HL-60 (cell line): ENCODE results near the gene ANKRD34A.

ENCODE experiments used
- GABPA ChIP-seq: IDR thresholded peaks from 2 replicates; pipeline ENCODE4 v1.6.1; 2012; ENCODE audit warnings: low read depth
- POLR2AphosphoS5 ChIP-seq: IDR thresholded peaks from 2 replicates; pipeline ENCODE4 v1.6.1; 2012; ENCODE audit warnings: low read depth
- TF ChIP-seq, protein P1 (sequence below): IDR thresholded peaks from one replicate; pipeline ENCODE4 v1.5.1; 2011; ENCODE audit warnings: low read length, control low read depth, inconsistent platforms; ENCODE audit not compliant: insufficient read depth

GRCh38 chr1:145952903-145953302, 11.5 kb downstream of the ANKRD34A start:
- TF ChIP-seq, protein P1, sequence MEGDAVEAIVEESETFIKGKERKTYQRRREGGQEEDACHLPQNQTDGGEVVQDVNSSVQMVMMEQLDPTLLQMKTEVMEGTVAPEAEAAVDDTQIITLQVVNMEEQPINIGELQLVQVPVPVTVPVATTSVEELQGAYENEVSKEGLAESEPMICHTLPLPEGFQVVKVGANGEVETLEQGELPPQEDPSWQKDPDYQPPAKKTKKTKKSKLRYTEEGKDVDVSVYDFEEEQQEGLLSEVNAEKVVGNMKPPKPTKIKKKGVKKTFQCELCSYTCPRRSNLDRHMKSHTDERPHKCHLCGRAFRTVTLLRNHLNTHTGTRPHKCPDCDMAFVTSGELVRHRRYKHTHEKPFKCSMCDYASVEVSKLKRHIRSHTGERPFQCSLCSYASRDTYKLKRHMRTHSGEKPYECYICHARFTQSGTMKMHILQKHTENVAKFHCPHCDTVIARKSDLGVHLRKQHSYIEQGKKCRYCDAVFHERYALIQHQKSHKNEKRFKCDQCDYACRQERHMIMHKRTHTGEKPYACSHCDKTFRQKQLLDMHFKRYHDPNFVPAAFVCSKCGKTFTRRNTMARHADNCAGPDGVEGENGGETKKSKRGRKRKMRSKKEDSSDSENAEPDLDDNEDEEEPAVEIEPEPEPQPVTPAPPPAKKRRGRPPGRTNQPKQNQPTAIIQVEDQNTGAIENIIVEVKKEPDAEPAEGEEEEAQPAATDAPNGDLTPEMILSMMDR, result no peak
- TF ChIP-seq GABPA, result no peak
- TF ChIP-seq POLR2AphosphoS5, result no peak
